OCI-LY1 (cell line): ENCODE results near the gene PTPRN2.

Source experiments
- H2AFZ ChIP-seq: fragments of 200-600 bp; sonication (generic), shearing (Covaris generic); 2 replicates; pipeline ENCODE4 v1.6.0; 2014; ENCODE audit warnings: antibody characterized with exemption, mild to moderate bottlenecking, low read length
- H3F3A ChIP-seq: fragments of 200-600 bp; sonication (generic), shearing (Covaris generic); 2 replicates; pipeline ENCODE4 v1.6.0; 2014; ENCODE audit warnings: mild to moderate bottlenecking, antibody characterized with exemption, low read length, moderate library complexity; ENCODE audit not compliant: insufficient read depth
- H3K27ac ChIP-seq: fragments of 200-600 bp; sonication (generic); 2 replicates; pipeline ENCODE4 v1.5.1; 2014; ENCODE audit warnings: low read length, mixed run types, mild to moderate bottlenecking, low read depth; ENCODE audit not compliant: poor library complexity, severe bottlenecking
- H3K27me3 ChIP-seq: fragments of 200-600 bp; sonication (generic); 2 replicates; pipeline ENCODE4 v1.6.0; 2014; ENCODE audit warnings: antibody characterized with exemption, mild to moderate bottlenecking, low read length, moderate library complexity; ENCODE audit not compliant: insufficient read depth
- H3K36me3 ChIP-seq: fragments of 200-600 bp; sonication (generic); 2 replicates; pipeline ENCODE4 v1.6.1; 2014; ENCODE audit warnings: mild to moderate bottlenecking, antibody characterized with exemption, low read length, moderate library complexity, mixed read lengths; ENCODE audit not compliant: insufficient read depth
- H3K4me1 ChIP-seq: fragments of 200-600 bp; sonication (generic); 2 replicates; pipeline ENCODE4 v1.5.1; 2014; ENCODE audit warnings: mild to moderate bottlenecking, low read length, moderate library complexity; ENCODE audit not compliant: insufficient read depth, severe bottlenecking
- H3K4me2 ChIP-seq: fragments of 200-600 bp; sonication (generic), shearing (Covaris generic); 2 replicates; pipeline ENCODE4 v1.6.1; 2014; ENCODE audit warnings: low read length
- H3K4me3 ChIP-seq: fragments of 200-600 bp; sonication (generic); 2 replicates; pipeline ENCODE4 v1.5.1; 2014; ENCODE audit warnings: low read length, low read depth, mild to moderate bottlenecking, mixed read lengths; ENCODE audit not compliant: poor library complexity, severe bottlenecking
- H3K79me2 ChIP-seq: fragments of 200-600 bp; shearing (Covaris generic); 2 replicates; pipeline ENCODE4 v1.6.1; 2016; ENCODE audit warnings: mixed run types, low read length, mixed read lengths; ENCODE audit not compliant: insufficient read depth
- H3K9ac ChIP-seq: fragments of 200-600 bp; sonication (generic), shearing (Covaris generic); 2 replicates; pipeline ENCODE4 v1.6.1; 2014; ENCODE audit warnings: mild to moderate bottlenecking, low read length, mixed read lengths
- H3K9me2 ChIP-seq: fragments of 200-600 bp; sonication (generic), shearing (Covaris generic); 2 replicates; pipeline ENCODE4 v1.6.1; 2014; ENCODE audit warnings: low read depth, mild to moderate bottlenecking, low read length, mixed read lengths
- H3K9me3 ChIP-seq: fragments of 200-600 bp; shearing (Covaris generic); 2 replicates; pipeline ENCODE4 v1.6.1; 2014; ENCODE audit warnings: low read length, mixed read lengths
- H4K20me1 ChIP-seq: fragments of 200-600 bp; sonication (generic), shearing (Covaris generic); 2 replicates; pipeline ENCODE4 v1.6.0; 2016; ENCODE audit warnings: mild to moderate bottlenecking, low read length; ENCODE audit not compliant: insufficient read depth
- CTCF ChIP-seq: fragments of 200-600 bp; sonication (generic), shearing (Covaris generic); IDR thresholded peaks from 2 replicates; pipeline ENCODE4 v1.5.1; 2017; ENCODE audit warnings: mild to moderate bottlenecking, antibody characterized with exemption, low read length, moderate library complexity, mixed read lengths
- EZH2 ChIP-seq: fragments of 200-600 bp; sonication (generic), shearing (Covaris generic); IDR thresholded peaks from 2 replicates; pipeline ENCODE4 v1.8.0; 2017; ENCODE audit warnings: borderline replicate concordance, mixed run types, mild to moderate bottlenecking, antibody characterized with exemption, low read length, moderate library complexity, mixed read lengths

Gene PTPRN2

GRCh38 chr7:157872447-157872846 lies 715.2 kb downstream of the PTPRN2 start:
- no peaks in the 10 kb centered on the region for H3F3A ChIP-seq
- no peak overlapping the region for H2AFZ ChIP-seq
- no peaks in the 10 kb centered on the region for H3K9me2 ChIP-seq
- H3K36me3 ChIP-seq: no peaks in the 10 kb centered on the region
- H3K4me3 ChIP-seq: no peak overlapping the region
- no peaks in the 10 kb centered on the region for H3K27me3 ChIP-seq
- no peak overlapping the region for H3K27ac ChIP-seq
- TF ChIP-seq CTCF: no peak
- H3K79me2 ChIP-seq: no peaks in the 10 kb centered on the region
- H3K4me1 ChIP-seq: no peaks in the 10 kb centered on the region
- no peaks in the 10 kb centered on the region for H4K20me1 ChIP-seq
- H3K9ac ChIP-seq: no peak overlapping the region
- H3K4me2 ChIP-seq: no peak overlapping the region
- no peaks in the 10 kb centered on the region for H3K9me3 ChIP-seq

- no peak overlapping the region for H2AFZ ChIP-seq
- no peaks in the 10 kb centered on the region for H3K9me3 ChIP-seq
- H3K4me1 ChIP-seq: no peaks in the 10 kb centered on the region
- H3K4me2 ChIP-seq: no peak overlapping the region
- H3K36me3 ChIP-seq: no peaks in the 10 kb centered on the region
- H3K9me2 ChIP-seq: no peaks in the 10 kb centered on the region
- no peak overlapping the region for H3K4me3 ChIP-seq
- H3F3A ChIP-seq: no peaks in the 10 kb centered on the region
- H3K27ac ChIP-seq: no peak overlapping the region
- no peaks in the 10 kb centered on the region for H3K27me3 ChIP-seq
- TF ChIP-seq EZH2 (no peak), CTCF (no peak)
- no peak overlapping the region for H3K9ac ChIP-seq
- H4K20me1 ChIP-seq: no peaks in the 10 kb centered on the region
- H3K79me2 ChIP-seq: no peaks in the 10 kb centered on the region
These were observed 715.9 kb downstream of the PTPRN2 start for GRCh38 chr7:157871681-157872080.

GRCh38 chr7:157870644-157871290 lies 716.9 kb downstream of the PTPRN2 start:
- no peaks in the 10 kb centered on the region for H3K36me3 ChIP-seq
- H3K9ac ChIP-seq: no peak overlapping the region
- no peaks in the 10 kb centered on the region for H4K20me1 ChIP-seq
- H3K9me2 ChIP-seq: no peaks in the 10 kb centered on the region
- TF ChIP-seq EZH2: no peak
- TF ChIP-seq CTCF: no peak
- H3K4me1 ChIP-seq: no peaks in the 10 kb centered on the region
- no peak overlapping the region for H3K4me2 ChIP-seq
- no peak overlapping the region for H2AFZ ChIP-seq
- no peaks in the 10 kb centered on the region for H3K79me2 ChIP-seq
- H3K27me3 ChIP-seq: no peaks in the 10 kb centered on the region
- H3K27ac ChIP-seq: no peak overlapping the region
- no peaks in the 10 kb centered on the region for H3K9me3 ChIP-seq
- H3F3A ChIP-seq: no peaks in the 10 kb centered on the region
- H3K4me3 ChIP-seq: no peak overlapping the region
